Heart right ventricle (tissue), 16 donors: Measurements from ENCODE around the gene EFCAB8. TPM values are rescaled to one million over a fixed set of nuclear protein-coding genes. Genes with fewer than 3 reads are reported as not detected.

Experiments
- ATAC-seq, 8 donors: fragments of 200-7000 bp; cut with Tn5 transposase; one replicate each; pipeline ENCODE4 v1.9.1; 2020; ENCODE audit warnings: mild to moderate bottlenecking in 8 of 8, moderate library complexity in 8 of 8, moderate number of reproducible peaks in 1 of 8
- DNase-seq, 2 donors: peaks; one replicate each; pipeline ENCODE4 v3.0.0-alpha.2; 2020
- H3K27ac ChIP-seq, 10 donors: fragments of 200-600 bp; sonication (generic) in 2 of 10; one replicate each; pipeline versions ENCODE4 v1.5.0 to v1.8.0; 2020 to 2022; ENCODE audit warnings: mild to moderate bottlenecking in 3 of 10
- H3K27me3 ChIP-seq, 7 donors: fragments of 200-600 bp; one replicate each; pipeline ENCODE4 v1.8.0; 2021 to 2022; ENCODE audit warnings: mild to moderate bottlenecking in 2 of 7
- H3K36me3 ChIP-seq, 9 donors: fragments of 200-600 bp; sonication (generic) in 1 of 9; one replicate each; pipeline versions ENCODE4 v1.5.0 to v1.8.0; 2020 to 2022; ENCODE audit warnings: mild to moderate bottlenecking in 2 of 9
- H3K4me1 ChIP-seq, 9 donors: fragments of 200-600 bp; sonication (generic) in 1 of 9; one replicate each; pipeline versions ENCODE4 v1.5.0 to v1.8.0; 2020 to 2022; ENCODE audit warnings: mild to moderate bottlenecking in 4 of 9
- H3K4me3 ChIP-seq, 10 donors: fragments of 200-600 bp; sonication (generic) in 2 of 10; one replicate each; pipeline versions ENCODE4 v1.5.0 to v1.8.0; 2020 to 2022; ENCODE audit warnings: mild to moderate bottlenecking in 7 of 10, moderate library complexity in 2 of 10
- H3K9me3 ChIP-seq, 11 donors: fragments of 200-600 bp in 10 of 11; sonication (generic) in 2 of 11; one replicate each; pipeline versions ENCODE4 v1.5.0 to v1.8.0; 2013 to 2022; ENCODE audit warnings: mild to moderate bottlenecking in 2 of 11, control low read depth in 1 of 11, moderate library complexity in 1 of 11
- WGBS, 2 donors: extraction: QIAGEN DNeasy Blood & Tissue Kit; methylation state at CpG; one replicate each; pipeline ENCODE4 v1.1.7; 2013; ENCODE audit warnings: inconsistent platforms in 1 of 2; 5-methylcytosine and 5-hydroxymethylcytosine counted together
- intact Hi-C, 10 donors: fragments of 100-400 bp; cut with DNase I; formaldehyde crosslinking; loops; one replicate each; pipeline versions ENCODE4 v1.11.1 to v1.14.2; 2022
- polyA plus RNA-seq, 2 donors: library from polyadenylated mRNA; stranded (reverse); fragments of 200-250 nt; gene quantifications; one replicate each; pipeline ENCODE4 v1.2.3, GENCODE V29; 2013
- total RNA-seq, 10 donors: library from RNA; stranded (reverse); fragmentation: NEBNext Ultra II Directional in 3 of 10; extraction: Animal tissue kit (Norgen Biotek cat#: 25700) in 3 of 10; gene quantifications; one replicate each; pipeline versions ENCODE4 v1.2.1 to v1.2.4, GENCODE V29; 2021 to 2023
- TF ChIP-seq, protein P1 (sequence below), 9 donors: fragments of 200-600 bp; sonication (generic) in 2 of 9; IDR thresholded peaks; one replicate each; pipeline versions ENCODE4 v1.5.0 to v1.8.0; 2021 to 2022; ENCODE audit warnings: antibody characterized with exemption in 9 of 9, mild to moderate bottlenecking in 5 of 9, moderate library complexity in 1 of 9
- donor health status: Arrhythmogenic right ventricular cardiomyopathy.
- donor health status: ischemic (EF 13 %, LVEDD 7.1; RV severe dilation, severe dysfunction).
- donor health status: healthy with polysubstance abuse.
- donor health status: DM: no; HTN: yes; CAD: no.
- donor health status: DM: no; HTN: no; CAD: no.
- donor health status: ischemic (EF 25% LVEDD 6.9; RV normal size, moderate dysfunction).
- donor health status: ischemic (EF 25% LVEDD 5.7; RV mildly dilated, moderate dysfunction).
- donor health status: healthy.
- donor health status: DM: yes; HTN: yes; CAD: no.
- donor health status: Ischemic cardiomyopathy.
- donor health status: ischemic (EF 35%, LVEDD 5.7; RV mildly dilated, moderate dysfunction).
- donor health status: nonischemic (EF 11% LVEDD 7.7; RV severe dilation, severe dysfunction).
- donor health status: DM: yes; HTN: yes; CAD: no.
- donor health status: PGD.
- donor health status: ischemic (EF 29% LVEDD 5.4; RV normal size, mild dysfunction).
- donor health status: nonischemic (EF 23%, LVEDD 6.1; RV moderate dilation, normal function).

The EFCAB8 gene
- total and polyA plus RNA-seq, 12 donors = 0.15 to 0.58 TPM; not detected in 10

- DNase-seq (peak; percentile 41 to 48), ATAC-seq (peak; percentile 65 to 92 (median 82))
- H3K4me3 ChIP-seq = no peak overlapping the region
- TF ChIP-seq, protein P1, sequence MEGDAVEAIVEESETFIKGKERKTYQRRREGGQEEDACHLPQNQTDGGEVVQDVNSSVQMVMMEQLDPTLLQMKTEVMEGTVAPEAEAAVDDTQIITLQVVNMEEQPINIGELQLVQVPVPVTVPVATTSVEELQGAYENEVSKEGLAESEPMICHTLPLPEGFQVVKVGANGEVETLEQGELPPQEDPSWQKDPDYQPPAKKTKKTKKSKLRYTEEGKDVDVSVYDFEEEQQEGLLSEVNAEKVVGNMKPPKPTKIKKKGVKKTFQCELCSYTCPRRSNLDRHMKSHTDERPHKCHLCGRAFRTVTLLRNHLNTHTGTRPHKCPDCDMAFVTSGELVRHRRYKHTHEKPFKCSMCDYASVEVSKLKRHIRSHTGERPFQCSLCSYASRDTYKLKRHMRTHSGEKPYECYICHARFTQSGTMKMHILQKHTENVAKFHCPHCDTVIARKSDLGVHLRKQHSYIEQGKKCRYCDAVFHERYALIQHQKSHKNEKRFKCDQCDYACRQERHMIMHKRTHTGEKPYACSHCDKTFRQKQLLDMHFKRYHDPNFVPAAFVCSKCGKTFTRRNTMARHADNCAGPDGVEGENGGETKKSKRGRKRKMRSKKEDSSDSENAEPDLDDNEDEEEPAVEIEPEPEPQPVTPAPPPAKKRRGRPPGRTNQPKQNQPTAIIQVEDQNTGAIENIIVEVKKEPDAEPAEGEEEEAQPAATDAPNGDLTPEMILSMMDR (IDR thresholded peaks at IDR 0.05) = no peak
- intact Hi-C loops = no loop called here
- no peaks in the 10 kb centered on the region for H3K9me3 ChIP-seq
- 67 to 68% methylated on average over 15 of the region's 15 CpGs for WGBS, 2 donors
- no peaks in the 10 kb centered on the region for H3K27me3 ChIP-seq
- H3K4me1 ChIP-seq = peaks cover 0 to 19% (median 8%) of the 10 kb centered on the region in 9 donors
- H3K27ac ChIP-seq = no peak overlapping the region
- H3K36me3 ChIP-seq = no peaks in the 10 kb centered on the region
Measured at GRCh38 chr20:32975698-32976674, 117.3 kb downstream of the EFCAB8 start.

DNA sequence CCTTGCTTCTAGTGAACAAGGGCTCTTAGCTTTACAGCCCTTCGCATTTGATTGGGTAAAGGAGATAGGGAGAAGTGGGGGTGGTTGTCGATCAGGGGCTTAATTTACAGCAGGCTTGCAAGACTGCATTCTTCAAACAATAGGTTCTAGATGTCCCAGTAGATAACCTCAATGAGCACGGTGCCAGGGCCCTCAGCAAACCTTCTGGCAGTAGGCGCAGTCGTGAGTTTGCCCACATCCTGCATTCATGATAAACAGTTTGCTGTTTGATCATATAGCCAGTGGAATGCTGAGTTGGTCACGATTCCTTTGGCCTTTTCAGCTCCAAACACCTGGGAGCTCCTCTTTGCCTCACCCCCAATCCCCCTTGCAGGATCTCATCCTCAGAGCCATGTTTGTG, 118.0 kb downstream of the EFCAB8 start:
- 70 to 80% methylated on average over 6 of the region's 6 CpGs for WGBS, 2 donors
- intact Hi-C loops = no loop called here
- no peaks in the 10 kb centered on the region for H3K9me3 ChIP-seq
- H3K36me3 ChIP-seq = no peaks in the 10 kb centered on the region
- no peaks in the 10 kb centered on the region for H3K27me3 ChIP-seq
- DNase-seq (no peak), ATAC-seq (no peak)
- no peak overlapping the region for H3K4me3 ChIP-seq
- H3K27ac ChIP-seq = no peak overlapping the region
- H3K4me1 ChIP-seq = peaks cover 0 to 11% (median 5%) of the 10 kb centered on the region in 9 donors
- TF ChIP-seq, protein P1 (IDR thresholded peaks at IDR 0.05) = no peak

DNA sequence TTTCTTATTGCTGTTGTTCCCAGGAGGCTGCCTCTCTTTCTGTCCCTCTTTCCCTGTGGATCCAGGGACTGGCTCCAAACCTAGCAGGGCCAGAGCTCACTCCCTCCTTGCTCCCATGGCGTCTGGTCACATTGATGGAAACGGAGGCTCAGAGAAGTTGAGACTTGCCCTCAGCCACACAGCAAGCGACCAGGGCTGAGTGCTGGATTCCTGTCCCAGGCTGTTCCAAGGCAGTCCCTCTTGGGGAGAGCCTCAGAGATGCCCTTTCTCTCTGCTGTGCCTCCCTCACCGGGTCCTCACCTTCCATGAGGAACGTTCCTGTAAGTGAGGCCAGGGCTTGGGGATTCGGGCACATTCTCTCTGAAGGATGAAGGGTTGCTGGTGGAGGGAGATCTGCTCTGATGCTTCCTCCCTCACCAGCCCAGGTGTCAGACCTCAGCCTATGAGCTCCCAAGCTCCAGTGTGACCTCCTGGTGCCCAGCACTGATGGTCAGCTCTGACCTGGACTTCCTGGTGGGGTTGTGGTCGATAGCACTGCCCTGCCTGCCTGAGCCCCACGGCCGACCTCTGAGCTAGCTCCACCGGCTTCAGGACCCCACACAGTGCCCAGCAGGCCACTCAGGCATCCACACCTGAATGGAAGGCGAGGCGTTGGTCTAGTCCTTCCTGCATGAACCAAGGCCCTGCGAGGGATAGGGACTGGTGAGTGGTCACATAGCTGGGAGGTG, 118.7 kb downstream of the EFCAB8 start:
- Histone ChIP-seq H3K4me3 (no peak overlapping the region), H3K9me3 (no peaks in the 10 kb centered on the region), H3K36me3 (no peaks in the 10 kb centered on the region), H3K27ac (no peak overlapping the region), H3K4me1 (peaks cover 0 to 4% (median 0%) of the 10 kb centered on the region in 9 donors), H3K27me3 (no peaks in the 10 kb centered on the region)
- intact Hi-C loops = no loop called here
- DNase-seq (no peak), ATAC-seq (no peak)
- 84 to 86% methylated on average over 13 of the region's 13 CpGs for WGBS, 2 donors
- TF ChIP-seq, protein P1 (IDR thresholded peaks at IDR 0.05) = no peak

GRCh38 chr20:32978009-32978335, 119.2 kb downstream of the EFCAB8 start:
- no peaks in the 10 kb centered on the region for H3K36me3 ChIP-seq
- no peaks in the 10 kb centered on the region for H3K27me3 ChIP-seq
- no peaks in the 10 kb centered on the region for H3K9me3 ChIP-seq
- intact Hi-C loops = no loop called here
- peaks cover 0 to 5% (median 0%) of the 10 kb centered on the region in 9 donors for H3K4me1 ChIP-seq
- no peak overlapping the region for H3K4me3 ChIP-seq
- TF ChIP-seq, protein P1 (IDR thresholded peaks at IDR 0.05) = no peak
- no peak for DNase-seq
- H3K27ac ChIP-seq = no peak overlapping the region
- WGBS, 2 donors = 71 to 85% methylated on average over 7 of the region's 7 CpGs
- no peak for ATAC-seq
